ENCODE results near the gene HCST. TPM values are rescaled to one million over a fixed set of nuclear protein-coding genes. Genes with fewer than 3 reads are reported as not detected.

Gene HCST
- total and polyA plus RNA-seq, 12 donors: 1.7 to 22.8 (median 5.3) TPM

DNA sequence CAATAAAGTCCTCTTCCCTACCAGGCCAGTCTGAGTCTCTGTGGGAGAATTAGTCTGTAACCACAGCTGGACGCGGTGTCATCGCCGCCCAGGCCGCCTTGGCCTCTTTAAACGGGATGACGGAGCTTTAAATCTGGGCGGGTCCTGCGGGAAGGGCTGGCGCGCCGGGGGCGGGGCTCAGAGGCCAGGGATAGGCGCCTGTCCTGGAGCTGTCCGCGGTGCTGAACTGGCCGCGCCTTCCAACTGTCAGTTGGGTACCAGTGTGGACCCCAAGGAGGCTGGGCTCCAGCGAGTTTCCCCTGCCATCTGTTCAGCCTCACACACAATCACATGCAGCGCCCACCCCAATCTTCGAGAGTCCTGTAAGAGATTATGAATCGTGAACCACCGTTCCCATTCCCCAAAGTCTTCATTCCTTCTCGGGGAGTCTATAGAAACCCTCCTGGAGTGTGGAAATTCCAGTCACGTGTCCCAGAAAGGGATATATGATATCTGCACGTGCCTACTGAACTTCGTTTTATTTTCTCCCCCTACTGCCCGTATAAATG lies 22.5 kb upstream of the HCST start:
- intact Hi-C loops (cut with DNase I): loop anchor here in 7 of 10 donors (2.0 to 5.0 kb wide), 2 partner anchors 51 to 52 kb away; no protein-coding TSS in a partner anchor
- WGBS, 2 donors: 1 to 3% methylated on average over 28 of the region's 28 CpGs
- DNase-seq (peak; percentile 91 to 93), ATAC-seq (peak; percentile 88 to 99 (median 96))
- H3K4me1 ChIP-seq: peaks cover 0 to 9% (median 5%) of the 10 kb centered on the region in 9 donors
- H3K4me3 ChIP-seq: no peak overlapping the region
- H3K36me3 ChIP-seq: peaks cover 0 to 3% (median 0%) of the 10 kb centered on the region in 9 donors
- H3K9me3 ChIP-seq: no peaks in the 10 kb centered on the region
- peaks cover 0 to 11% (median 0%) of the 10 kb centered on the region in 7 donors for H3K27me3 ChIP-seq
- no peak overlapping the region for H3K27ac ChIP-seq
- no peak for TF ChIP-seq CTCF (IDR thresholded peaks at IDR 0.05)

DNA sequence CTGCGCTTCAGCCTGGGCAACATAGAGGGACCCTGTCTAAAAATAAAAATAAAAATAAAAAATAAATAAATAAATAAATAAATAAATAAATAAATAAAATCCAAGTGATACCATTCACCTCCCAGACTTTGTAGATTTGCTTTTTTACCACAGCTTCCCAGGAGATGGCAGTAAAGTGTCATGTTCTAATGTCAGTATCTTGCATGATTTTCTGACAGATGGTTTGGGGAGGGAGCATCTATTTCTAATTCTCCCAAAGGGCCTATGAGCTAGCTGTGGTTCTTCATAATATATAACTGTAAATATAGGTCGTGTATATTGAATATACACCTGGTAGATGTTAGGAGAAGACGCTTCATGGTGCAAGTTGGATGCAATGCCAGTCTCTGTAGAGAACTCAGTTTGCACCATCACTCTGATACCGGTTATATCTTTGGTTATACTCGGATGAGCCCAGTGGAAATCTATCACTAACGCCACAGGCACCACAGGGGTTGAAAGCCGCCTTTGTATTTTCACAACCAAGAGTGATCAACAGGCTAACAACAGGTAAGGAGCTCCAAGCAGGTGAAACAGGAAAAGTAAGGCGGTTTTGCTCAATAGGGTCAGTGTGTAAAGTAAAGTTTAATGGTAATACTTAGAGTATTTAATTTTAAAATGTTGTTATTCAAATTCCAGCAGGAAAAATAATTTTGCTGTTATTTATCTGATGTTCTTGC lies 20.1 kb upstream of the HCST start:
- Histone ChIP-seq H3K27me3 (peaks cover 0 to 11% (median 0%) of the 10 kb centered on the region in 7 donors), H3K9me3 (no peaks in the 10 kb centered on the region), H3K27ac (no peak overlapping the region), H3K36me3 (peaks cover 0 to 4% (median 0%) of the 10 kb centered on the region in 9 donors), H3K4me3 (no peak overlapping the region), H3K4me1 (peaks cover 0 to 9% (median 5%) of the 10 kb centered on the region in 9 donors)
- peak in 8 of 9 donors; percentile 36 to 76 (median 64) for TF ChIP-seq CTCF (IDR thresholded peaks at IDR 0.05)
- intact Hi-C loops (cut with DNase I): loop anchor here in 9 of 10 donors (1.0 to 5.0 kb wide), 4 partner anchors 49 to 51 kb away; no protein-coding TSS in a partner anchor
- 18 to 27% methylated on average over 8 of the region's 8 CpGs for WGBS, 2 donors
- ATAC-seq (peak in 1 of 8 donors; percentile 40), DNase-seq (peak in 1 of 2 donors; percentile 67)

DNA sequence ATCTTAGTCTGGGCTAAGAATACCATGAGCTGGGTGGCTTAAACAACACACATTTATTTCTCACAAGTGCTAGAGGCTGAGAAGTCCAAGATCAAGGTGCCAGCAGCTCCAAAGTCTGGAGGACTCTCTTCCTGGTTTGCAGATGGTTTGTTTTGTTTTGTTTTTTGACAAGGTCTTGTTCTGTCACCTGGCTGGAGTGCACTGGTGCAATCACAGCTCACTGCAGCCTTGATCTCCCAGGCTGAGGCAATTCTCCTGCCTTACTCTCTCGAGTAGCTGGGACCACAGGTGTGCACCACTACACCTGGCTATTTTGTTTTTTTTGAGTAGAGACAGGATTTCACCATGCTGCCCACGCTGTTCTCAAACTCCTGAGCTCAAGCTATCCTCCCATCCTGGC lies 18.4 kb upstream of the HCST start:
- Histone ChIP-seq H3K4me1 (peaks cover 0 to 9% (median 5%) of the 10 kb centered on the region in 9 donors), H3K36me3 (peaks cover 0 to 20% (median 11%) of the 10 kb centered on the region in 9 donors), H3K9me3 (no peaks in the 10 kb centered on the region), H3K4me3 (no peak overlapping the region), H3K27me3 (peaks cover 0 to 7% (median 0%) of the 10 kb centered on the region in 7 donors), H3K27ac (no peak overlapping the region)
- intact Hi-C loops (cut with DNase I): loop anchor here in 8 of 10 donors (2.0 to 5.0 kb wide), 3 partner anchors 47 to 49 kb away; no protein-coding TSS in a partner anchor
- no peak for ATAC-seq
- no peak for TF ChIP-seq CTCF (IDR thresholded peaks at IDR 0.05)
- DNase-seq: no peak
- WGBS, 2 donors: 58 to 64% methylated on average over 2 of the region's 2 CpGs

DNA sequence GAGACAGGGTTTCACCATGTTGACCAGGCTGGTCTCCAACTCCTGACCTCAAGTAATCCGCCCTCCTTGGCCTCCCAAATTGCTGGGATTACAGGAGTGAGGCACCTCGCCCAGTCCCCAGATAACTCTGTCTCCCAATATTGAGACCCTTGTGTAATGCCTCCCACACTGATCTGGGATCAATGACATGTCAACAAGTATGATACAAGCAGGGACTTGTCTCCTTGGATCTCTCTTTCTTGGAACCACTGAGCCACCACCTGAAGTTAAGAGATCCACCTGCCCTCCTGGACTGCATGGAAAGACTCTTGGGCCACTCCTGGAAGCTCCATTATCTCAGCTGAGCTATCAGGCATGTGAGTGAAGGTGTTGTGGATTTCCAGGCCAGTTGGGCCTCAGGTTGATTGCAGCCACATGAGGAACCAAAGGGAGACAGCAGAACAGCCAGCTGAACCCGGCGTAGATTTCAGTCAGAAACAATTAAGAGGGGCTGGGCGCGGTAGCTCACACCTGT lies 17.0 kb upstream of the HCST start:
- H3K36me3 ChIP-seq: peaks cover 0 to 34% (median 15%) of the 10 kb centered on the region in 9 donors
- 90 to 95% methylated on average over 6 of the region's 6 CpGs for WGBS, 2 donors
- no peaks in the 10 kb centered on the region for H3K9me3 ChIP-seq
- H3K4me1 ChIP-seq: no peaks in the 10 kb centered on the region
- ATAC-seq (no peak), DNase-seq (no peak)
- H3K4me3 ChIP-seq: no peak overlapping the region
- no peak for TF ChIP-seq CTCF (IDR thresholded peaks at IDR 0.05)
- intact Hi-C loops (cut with DNase I): no loop called here
- no peak overlapping the region for H3K27ac ChIP-seq
- no peaks in the 10 kb centered on the region for H3K27me3 ChIP-seq

All from heart right ventricle (tissue), 16 donors.